Ovary (tissue), 3 donors: Measurements from ENCODE around the gene CASP2.

Source experiments
- POLR2A ChIP-seq: fragments of 450-650 bp; IDR thresholded peaks from one replicate; pipeline ENCODE4 v1.6.1; 2017; ENCODE audit warnings: antibody characterized with exemption, mild to moderate bottlenecking, moderate library complexity
- TF ChIP-seq, protein P1 (sequence below), 3 donors: fragments of 450-650 bp in 2 of 3; fragments of 200-600 bp in 1 of 3; IDR thresholded peaks; one replicate each; pipeline versions ENCODE4 v1.5.1 to v1.8.0; 2016 to 2022; ENCODE audit warnings: antibody characterized with exemption in 3 of 3, mild to moderate bottlenecking in 1 of 3
- donor health status: DM: no; HTN: no; CAD: no.

DNA sequence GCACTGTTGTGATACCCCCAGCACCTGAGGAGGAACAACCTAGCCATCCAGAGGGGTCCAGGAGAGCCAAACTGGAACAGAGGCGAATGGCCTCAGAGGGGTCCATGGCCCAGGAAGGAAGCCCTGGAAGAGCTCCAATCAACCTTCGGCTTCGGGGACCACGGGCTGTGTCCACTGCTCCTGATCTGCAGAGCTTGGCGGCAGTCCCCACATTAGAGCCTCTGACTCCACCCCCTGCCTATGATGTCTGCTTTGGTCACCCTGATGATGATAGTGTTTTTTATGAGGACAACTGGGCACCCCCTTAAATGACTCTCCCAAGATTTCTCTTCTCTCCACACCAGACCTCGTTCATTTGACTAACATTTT lies 1.6 kb upstream of the CASP2 start:
- no peak for TF ChIP-seq POLR2A
- TF ChIP-seq, protein P1, sequence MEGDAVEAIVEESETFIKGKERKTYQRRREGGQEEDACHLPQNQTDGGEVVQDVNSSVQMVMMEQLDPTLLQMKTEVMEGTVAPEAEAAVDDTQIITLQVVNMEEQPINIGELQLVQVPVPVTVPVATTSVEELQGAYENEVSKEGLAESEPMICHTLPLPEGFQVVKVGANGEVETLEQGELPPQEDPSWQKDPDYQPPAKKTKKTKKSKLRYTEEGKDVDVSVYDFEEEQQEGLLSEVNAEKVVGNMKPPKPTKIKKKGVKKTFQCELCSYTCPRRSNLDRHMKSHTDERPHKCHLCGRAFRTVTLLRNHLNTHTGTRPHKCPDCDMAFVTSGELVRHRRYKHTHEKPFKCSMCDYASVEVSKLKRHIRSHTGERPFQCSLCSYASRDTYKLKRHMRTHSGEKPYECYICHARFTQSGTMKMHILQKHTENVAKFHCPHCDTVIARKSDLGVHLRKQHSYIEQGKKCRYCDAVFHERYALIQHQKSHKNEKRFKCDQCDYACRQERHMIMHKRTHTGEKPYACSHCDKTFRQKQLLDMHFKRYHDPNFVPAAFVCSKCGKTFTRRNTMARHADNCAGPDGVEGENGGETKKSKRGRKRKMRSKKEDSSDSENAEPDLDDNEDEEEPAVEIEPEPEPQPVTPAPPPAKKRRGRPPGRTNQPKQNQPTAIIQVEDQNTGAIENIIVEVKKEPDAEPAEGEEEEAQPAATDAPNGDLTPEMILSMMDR (IDR thresholded peaks at IDR 0.05), result no peak
